ENCODE measurements around the gene SESN1. TPM values are rescaled to one million over a fixed set of nuclear protein-coding genes. Genes with fewer than 3 reads are reported as not detected.

The SESN1 gene
- total and polyA plus RNA-seq, 9 of the 15 experiments (the other 6 are each of a cell fraction or from before 2014, with no cell fraction given) = 3.1 to 13.0 (median 7.4) TPM

DNA sequence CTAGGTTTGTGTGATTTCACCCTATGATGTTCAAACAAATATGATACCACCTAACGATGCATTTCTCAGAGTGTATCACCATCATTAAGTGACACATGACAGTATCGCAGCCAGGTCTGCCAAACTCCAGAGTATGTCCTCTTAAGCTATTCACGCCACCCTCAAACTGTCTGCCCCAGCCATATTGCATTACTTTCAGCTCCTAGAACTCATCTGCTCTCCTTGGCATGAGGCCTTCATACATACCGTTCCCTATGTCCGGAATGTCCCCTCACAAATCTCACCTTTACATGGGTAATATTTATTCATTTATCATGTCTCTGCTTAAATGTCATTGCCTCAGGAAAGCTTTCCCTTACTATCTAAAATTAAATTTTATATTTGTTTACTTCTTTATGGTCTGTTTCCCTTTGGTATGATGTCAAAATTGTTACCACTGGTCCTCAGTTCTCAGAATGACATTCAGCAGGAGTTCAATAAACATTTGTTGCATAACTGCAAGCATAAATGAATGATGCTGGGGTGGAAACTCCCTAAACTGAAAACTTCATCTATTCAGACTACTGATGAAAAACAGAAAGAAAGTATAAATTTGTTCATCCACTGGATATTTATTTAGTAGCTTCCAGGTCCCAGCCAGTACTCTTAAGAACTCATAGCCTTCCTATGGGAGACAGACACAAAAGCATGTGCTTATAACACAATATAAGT lies 3.2 kb downstream of the SESN1 start (continued):
- TF ChIP-seq, protein P1, sequence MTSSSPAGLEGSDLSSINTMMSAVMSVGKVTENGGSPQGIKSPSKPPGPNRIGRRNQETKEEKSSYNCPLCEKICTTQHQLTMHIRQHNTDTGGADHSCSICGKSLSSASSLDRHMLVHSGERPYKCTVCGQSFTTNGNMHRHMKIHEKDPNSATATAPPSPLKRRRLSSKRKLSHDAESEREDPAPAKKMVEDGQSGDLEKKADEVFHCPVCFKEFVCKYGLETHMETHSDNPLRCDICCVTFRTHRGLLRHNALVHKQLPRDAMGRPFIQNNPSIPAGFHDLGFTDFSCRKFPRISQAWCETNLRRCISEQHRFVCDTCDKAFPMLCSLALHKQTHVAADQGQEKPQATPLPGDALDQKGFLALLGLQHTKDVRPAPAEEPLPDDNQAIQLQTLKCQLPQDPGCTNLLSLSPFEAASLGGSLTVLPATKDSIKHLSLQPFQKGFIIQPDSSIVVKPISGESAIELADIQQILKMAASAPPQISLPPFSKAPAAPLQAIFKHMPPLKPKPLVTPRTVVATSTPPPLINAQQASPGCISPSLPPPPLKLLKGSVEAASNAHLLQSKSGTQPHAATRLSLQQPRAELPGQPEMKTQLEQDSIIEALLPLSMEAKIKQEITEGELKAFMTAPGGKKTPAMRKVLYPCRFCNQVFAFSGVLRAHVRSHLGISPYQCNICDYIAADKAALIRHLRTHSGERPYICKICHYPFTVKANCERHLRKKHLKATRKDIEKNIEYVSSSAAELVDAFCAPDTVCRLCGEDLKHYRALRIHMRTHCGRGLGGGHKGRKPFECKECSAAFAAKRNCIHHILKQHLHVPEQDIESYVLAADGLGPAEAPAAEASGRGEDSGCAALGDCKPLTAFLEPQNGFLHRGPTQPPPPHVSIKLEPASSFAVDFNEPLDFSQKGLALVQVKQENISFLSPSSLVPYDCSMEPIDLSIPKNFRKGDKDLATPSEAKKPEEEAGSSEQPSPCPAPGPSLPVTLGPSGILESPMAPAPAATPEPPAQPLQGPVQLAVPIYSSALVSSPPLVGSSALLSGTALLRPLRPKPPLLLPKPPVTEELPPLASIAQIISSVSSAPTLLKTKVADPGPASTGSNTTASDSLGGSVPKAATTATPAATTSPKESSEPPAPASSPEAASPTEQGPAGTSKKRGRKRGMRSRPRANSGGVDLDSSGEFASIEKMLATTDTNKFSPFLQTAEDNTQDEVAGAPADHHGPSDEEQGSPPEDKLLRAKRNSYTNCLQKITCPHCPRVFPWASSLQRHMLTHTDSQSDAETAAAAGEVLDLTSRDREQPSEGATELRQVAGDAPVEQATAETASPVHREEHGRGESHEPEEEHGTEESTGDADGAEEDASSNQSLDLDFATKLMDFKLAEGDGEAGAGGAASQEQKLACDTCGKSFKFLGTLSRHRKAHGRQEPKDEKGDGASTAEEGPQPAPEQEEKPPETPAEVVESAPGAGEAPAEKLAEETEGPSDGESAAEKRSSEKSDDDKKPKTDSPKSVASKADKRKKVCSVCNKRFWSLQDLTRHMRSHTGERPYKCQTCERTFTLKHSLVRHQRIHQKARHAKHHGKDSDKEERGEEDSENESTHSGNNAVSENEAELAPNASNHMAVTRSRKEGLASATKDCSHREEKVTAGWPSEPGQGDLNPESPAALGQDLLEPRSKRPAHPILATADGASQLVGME (CRISPR knock-in tag; IDR thresholded peaks at IDR 0.05) = no peak
- TF ChIP-seq TBL1XR1 (IDR thresholded peaks at IDR 0.05; ENCODE audit: low read length in 2 of 2) (no peak), TCF7L2 (IDR thresholded peaks at IDR 0.05; ENCODE audit: low read depth, low read length) (no peak), CREBBP (IDR thresholded peaks at IDR 0.05; ENCODE audit: low read depth, low read length) (no peak), MYC (IDR thresholded peaks at IDR 0.05; ENCODE audit: low read depth, low read length) (no peak), MYC (CRISPR knock-in tag; IDR thresholded peaks at IDR 0.05; ENCODE audit: borderline replicate concordance, low read depth) (no peak)
- TF ChIP-seq, protein P2, sequence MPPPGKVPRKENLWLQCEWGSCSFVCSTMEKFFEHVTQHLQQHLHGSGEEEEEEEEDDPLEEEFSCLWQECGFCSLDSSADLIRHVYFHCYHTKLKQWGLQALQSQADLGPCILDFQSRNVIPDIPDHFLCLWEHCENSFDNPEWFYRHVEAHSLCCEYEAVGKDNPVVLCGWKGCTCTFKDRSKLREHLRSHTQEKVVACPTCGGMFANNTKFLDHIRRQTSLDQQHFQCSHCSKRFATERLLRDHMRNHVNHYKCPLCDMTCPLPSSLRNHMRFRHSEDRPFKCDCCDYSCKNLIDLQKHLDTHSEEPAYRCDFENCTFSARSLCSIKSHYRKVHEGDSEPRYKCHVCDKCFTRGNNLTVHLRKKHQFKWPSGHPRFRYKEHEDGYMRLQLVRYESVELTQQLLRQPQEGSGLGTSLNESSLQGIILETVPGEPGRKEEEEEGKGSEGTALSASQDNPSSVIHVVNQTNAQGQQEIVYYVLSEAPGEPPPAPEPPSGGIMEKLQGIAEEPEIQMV (tag; conservative IDR thresholded peaks at IDR 0.05; ENCODE audit: low read depth) = no peak
